Stromal cell of bone marrow (primary cell): Measurements from ENCODE around the gene SDK1.
"Not testable (repeated sequence)": the region's sequence is repeated elsewhere in the genome, so short reads cannot be mapped to it uniquely, and the experiment has no call there.

Experiments
- DNase-seq: peaks from one replicate; pipeline ENCODE4 v3.0.0-alpha.2; 2012; ENCODE audit warnings: low read depth

The SDK1 gene

DNA sequence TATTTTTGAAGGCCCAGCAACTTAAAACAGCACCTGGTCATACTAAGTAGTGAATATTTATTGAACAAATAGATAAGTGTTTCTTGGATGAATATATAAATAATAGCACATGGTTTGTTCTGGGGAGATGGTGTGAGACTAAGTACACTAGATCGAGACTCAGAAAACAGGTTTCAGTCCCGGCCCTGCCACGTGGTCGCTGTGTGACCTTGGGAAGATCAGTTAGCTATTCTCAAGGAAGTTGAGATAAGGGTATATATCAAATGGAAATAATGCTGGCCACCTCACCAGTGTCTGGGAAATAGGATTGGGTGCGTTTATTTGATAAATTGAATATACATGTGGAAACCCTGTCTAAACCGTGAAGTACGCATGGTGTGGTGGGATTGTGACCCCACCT, 354.6 kb downstream of the SDK1 start:
- DNase-seq, result no peak

DNA sequence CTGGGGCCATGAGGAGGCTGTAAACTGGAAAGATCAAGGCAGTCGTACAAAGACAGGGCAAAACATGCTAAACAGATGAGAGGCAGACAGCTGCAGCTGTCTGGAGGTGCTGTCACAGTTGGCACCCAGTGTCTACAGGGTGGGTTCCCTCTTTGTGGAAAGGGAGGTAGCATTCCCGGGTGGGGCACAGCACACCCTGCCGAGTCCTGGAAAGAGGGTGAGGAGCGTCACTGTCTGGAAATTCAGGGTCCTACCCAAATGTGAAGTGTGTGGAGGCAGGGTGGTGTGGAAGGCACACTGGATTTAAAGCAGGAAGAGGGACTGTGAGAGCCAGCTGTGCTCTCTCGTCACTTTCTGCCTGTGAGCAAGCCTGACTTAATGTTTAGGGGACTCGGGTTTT, 356.2 kb downstream of the SDK1 start:
- DNase-seq, result no peak

DNA sequence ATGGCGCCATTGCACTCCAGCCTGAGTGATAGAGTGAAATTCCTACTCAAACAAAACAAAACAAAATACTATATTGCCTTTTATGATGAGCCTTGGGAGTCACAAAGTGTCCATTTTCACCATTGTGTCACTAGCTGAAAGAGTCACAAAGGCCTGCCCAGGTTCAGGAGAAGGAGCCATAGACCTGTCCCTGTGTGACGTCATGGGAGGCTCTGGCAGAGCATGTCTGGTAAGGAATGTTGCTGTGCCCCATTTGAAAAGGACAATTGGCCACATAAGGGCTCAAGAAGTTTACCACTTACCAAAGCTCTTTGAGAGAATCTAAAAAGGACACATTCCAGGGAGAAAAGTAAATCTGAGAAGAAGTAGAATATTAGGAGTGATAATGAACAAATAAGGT, 367.7 kb downstream of the SDK1 start:
- DNase-seq, result no peak

DNA sequence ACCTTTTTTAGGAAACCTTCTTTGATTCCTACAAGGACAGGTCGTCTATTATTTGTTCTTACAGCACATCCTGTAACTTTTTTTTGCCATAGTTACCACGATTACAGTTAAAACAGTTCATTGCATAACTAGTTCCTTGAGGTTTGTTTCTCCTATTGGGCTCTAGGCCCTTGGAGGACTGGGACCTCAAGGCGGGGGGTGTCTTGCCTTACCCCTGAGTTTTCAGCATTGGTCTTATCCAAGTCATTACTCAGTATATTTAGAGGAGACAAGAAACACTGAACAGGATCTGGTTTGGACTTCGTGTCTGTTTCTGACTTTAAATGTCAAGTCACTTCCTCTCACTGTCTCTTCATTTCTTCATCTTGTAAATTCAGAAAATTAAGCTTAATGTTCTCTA, 369.8 kb downstream of the SDK1 start:
- no peak for DNase-seq

DNA sequence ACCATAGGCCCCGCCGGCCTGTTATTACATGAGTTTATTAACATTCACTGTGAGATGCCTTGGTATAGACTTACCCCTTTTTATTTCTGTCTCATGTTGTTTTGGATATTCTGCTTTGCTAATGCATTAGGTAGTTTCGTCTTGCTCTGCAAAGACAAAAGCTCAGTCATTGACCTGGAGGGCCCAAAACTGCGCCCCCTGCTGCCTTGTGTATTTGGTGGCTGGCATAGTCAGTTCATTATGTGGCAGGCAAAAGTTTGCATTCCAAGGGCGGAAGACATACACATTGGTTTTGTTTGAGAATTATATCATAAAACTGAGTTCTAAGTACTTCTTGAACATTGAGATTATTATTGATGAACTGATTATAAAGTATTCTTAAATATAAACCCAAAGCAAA, 372.5 kb downstream of the SDK1 start:
- DNase-seq, result no peak

DNA sequence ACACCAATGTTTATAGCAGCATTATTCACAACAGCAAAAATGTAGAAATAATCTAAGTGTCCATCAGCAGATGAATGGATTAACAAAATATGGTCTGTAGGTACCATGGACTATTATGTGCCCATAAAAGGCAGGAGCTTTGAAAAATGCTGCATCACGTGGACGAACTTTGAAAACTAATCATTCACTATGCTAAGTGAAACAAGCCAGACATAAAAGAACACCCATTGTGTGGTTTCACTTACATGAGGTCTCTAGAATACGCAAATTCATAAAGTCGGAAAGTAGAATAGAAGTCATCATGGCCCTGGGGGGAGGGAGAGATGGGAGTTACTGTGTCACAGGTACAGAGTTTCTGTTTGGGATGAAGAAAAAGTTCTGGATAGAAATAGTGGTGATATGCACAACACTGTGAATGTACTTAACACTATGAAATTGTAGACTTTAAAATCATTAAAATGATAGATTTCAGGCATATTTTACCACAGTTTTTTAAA, 377.3 kb downstream of the SDK1 start:
- no peak for DNase-seq

DNA sequence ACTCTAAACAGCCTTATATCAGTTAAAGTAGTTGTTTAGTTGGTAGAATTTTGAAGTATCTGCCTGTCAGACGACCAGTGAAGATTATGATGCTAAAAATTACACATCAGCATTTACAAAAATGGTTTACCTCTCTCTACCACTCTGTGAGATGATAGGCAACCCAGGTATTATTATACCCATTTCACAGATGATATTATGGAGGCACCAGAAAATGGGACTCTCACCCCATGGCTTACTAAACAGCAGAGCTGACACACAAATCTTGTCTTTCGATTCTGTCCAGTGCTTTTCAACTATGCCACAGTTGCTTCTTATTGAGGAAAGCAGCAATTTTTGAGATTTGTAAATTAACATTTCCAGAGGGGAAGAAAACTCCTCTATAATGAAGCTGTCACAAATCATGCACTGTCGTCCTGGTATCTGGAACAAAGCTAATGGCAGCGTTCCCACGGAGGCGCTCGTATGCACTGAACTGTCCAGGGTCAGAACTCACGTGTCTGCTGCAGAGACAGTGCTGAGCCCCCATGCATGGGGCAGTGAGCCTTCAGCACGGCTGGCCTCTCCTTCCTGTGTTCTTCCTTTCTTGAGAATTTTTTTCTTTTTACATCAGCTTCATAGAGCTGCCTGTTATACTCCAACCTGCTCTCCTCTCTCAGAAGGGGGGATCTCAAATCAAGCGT, 381.1 kb downstream of the SDK1 start:
- DNase-seq, result no peak

DNA sequence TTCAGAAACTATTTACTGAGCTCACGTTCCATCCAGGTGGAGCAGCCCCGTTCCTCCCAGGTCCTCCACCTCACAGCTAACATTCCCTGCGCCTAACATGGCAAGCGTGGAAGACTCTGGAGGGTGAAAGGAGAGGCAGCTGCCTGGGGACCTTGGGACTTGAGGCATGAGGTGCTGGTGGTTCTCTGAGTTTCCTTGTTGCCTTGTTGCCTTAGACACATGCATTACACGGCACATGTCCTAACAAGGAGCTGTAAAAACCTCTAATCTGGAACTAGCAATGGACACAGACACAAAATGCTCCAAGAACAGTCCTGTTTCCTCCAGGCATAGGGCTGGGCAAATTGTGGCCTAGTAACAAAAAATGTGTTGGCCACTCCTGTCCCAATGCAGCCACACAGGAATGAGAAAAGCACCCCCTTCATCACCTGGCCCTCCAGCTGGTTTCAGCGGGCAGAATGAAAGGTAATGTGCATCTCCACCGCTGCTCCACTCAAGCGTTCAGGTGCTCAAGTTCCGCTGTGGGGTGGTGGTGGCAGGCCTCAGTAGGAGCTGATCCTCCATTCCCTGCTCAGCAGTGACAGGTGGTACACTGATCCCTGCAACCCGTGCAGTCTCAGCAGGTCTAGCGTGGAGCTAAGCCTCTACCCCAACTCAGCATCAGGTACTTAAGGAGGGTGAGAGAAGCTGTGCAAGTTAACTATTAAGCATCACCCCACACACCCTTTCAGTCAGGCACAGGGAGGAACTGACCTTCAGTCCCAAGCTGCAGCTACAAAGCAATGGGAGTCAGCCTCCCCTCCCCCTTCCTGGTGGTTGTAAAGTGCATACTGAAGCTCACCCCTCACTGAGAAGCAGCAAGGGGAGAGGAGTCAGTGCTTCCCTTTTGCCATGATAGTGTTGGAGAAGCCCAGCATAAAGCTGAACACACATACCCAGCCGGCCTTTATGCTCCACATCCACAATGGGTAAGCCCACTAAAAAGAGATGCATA, 382.8 kb downstream of the SDK1 start:
- no peak for DNase-seq

DNA sequence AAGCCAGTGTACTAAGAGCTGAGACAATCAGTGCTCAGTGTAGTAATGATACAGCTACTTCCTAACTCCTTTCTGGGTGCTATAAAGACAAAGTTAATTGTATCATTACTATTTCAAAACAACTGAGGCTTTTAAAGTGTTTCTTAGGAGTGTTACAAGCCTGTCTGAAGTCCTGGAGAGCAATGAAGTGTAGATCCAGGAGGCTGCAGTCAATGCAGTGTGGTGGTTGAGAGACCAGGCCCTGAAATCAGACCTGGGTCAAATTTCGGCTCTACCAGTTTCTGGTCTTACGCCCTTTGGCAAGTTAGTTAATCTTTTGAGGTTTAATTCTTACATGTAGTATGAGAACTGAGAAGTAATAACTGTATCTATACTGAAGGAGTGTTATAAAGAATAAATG, 387.0 kb downstream of the SDK1 start:
- DNase-seq, result no peak

DNA sequence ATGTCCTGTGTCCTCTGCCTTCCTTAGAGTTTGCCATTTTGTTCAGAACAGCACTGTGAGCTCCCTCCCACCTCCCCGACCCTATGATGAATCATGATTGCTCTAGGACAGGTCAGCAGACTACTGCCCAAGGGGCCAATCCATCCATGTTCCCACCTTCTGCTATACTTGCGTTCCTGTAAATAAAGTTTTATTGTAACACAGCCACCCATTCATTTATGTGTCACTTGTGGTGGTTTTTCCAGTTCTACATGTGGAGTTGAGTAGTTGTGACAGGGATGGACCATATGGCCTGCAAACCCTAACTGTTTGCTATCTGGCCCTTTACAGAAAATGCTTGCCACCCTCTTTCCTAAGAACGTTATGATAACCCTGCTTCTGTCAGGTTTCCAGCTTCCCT, 387.8 kb downstream of the SDK1 start:
- DNase-seq, result no peak

DNA sequence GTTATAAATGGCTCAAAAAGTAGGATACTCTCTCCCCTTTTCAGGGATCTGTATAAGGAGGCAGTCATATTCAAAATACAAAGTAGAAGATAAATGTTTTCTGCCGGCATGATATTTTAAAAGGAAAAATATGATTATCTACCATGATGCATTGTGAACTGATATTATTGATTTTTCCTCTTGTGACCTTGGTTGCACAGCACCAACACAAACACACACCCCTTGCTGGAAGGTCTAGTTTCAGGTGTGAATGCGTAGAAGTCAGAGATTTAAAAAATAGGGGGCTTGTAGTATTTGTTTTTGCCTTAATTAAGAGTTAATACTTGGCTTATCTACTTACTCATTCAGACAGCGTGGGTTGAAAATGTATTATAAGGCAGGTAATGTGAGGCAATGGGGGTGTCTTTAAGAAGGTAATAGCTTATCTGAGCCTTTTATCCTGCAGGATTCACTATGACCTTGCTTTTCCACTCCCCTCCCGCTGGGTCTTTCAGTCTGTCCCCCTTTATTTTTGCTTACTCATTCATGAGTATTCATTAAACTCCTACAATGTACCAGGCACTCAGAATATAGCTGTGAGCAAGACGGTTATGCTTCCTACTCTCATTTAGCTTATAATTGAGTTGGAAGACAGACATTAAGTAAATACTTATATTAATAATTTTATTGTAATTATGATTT, 390.6 kb downstream of the SDK1 start:
- no peak for DNase-seq

DNA sequence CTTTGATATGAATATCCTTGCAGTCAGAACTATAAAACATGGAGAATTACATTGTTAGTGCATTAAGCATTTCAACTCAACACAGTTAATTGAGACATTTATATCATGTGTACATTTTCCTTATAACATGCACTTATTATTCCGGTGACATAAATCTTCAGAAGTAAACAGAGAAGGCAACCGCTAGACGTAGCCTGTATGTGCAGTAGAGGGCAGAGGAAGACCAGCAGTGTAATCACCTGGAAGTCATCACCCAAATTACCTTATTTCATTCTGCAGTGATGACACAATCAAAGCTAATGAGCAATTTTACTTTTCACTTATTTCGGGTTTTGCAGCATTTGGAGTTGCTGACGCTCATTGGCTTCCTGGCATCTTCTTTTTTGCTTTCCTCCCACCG, 394.6 kb downstream of the SDK1 start:
- DNase-seq, result no peak

DNA sequence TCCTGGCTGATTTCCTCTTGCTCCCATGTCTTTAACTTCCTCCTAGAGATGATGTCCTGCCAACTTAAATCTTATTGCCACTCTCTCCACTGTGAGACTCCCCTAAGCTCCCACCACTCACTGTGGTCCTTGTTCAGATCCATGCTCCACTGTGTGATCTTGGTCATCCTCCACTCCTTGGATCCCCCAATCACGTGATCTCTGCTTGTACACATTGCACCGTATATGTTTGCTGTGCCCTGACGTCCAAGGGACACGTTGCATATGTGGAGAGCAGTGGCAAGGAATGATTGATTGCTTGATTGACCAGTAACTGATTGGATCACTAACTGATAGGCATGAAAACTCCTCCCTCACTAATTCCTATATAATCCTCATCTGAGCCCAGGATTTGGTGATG, 395.1 kb downstream of the SDK1 start:
- DNase-seq, result no peak

DNA sequence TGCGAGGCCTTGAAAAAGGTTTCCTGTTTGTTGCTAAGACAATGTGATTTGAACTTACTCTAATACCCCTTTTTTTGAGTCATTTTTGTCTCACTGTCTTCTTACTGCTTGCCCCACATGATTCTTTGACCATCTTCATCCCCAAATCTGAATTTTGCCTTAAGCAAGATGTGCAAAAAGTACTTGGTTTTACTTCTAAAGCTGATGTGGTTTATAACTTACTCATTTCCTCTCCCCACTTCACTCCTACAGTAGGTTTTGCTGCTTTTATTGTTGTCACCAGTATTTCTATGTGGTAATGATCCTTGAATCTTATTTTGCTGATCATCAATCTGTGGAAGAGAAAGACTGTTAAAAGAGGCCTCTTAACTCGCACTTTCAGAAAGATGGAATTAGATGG, 396.4 kb downstream of the SDK1 start:
- DNase-seq, result no peak

DNA sequence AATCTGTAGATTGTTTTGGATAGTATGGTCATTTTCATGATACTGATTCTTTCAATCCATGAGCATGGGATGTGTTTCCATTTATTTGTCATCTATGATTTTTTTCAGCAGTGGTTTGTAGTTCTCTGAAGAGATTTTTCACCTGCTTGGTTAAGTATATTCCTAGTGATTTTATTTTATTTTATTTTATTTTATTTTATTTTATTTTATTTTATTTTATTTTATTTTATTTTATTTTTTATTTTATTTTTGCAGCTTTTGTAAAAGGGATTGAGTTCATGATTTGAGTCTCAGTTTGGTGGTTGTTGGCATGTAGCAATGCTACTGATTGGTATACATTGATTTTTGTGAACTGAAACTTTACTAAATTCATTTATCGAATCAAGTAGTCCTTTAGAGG, 404.2 kb downstream of the SDK1 start:
- DNase-seq, result no peak

DNA sequence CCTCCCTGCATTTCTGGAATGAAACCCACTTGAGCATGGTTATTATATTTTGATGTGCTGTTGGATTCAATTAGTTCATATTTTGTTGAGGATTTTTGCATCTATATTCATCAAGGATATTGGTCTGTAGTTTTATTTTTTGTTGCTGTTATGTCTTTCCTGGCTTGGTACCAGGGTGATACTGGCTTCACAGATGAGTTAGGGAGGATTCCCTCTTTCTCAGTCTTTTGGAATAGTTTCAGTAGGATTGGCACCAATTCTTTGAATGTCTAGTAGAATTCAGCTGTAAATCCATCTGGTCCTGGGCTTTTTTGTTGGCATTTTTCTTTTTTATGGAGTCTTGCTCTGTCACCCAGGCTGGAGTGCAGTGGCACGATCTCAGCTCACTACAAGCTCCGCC, 405.0 kb downstream of the SDK1 start:
- DNase-seq, result not testable (repeated sequence)

DNA sequence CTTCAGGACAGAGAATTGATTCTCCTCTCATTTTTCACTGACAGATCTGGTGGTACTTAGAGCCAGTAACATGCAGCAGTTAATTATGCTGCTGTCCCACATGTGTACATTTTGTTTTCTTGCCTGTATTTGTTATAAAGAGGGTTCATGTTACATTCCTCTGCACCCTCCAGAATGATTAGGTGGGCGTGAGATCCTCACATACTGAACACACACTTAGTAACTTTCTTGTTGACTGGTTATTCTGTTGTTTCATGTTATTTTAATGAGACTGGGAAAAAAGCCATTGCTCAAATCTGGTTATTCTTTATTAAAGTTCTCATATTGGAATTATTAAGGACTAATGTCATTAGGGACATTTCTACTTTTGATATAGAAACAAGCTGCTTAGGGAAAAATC, 409.1 kb downstream of the SDK1 start:
- DNase-seq, result no peak

DNA sequence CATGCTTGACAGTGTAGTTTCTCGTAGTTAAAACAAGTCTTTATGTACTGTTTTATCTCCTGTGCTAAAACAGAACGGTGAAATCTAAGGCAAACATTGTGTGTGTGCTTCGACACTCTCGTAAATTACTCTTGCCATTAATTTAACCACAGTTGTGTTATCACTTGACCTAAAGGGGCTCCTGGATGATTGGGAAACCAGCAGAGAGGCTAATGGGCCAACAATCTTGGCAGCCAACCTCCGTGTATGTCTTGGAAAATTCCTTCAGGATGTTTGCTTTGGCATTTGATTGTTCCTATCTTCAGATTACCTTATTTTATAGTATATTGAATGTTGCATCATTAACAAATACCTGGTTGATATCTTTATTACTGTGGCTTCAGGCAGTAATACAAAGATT, 409.5 kb downstream of the SDK1 start:
- DNase-seq, result no peak

DNA sequence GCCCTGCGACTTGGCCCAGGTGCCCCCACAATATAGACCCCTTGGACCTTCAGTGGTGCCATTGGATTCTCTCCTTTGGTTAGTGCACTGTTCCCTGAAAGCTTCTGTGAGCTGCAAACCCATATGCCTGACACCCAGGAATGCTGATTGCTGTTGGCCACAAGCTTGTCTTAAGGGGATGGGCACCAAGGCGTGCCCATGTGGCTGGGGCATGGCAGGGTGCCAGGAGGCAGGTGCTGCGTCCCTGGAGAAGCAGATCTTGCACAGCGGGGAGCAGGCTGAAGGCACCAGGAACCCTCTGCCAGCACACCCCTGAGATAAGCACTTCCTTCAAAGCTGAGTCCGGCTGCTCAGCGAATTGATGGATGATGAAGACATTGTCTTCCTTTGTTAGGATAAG, 411.8 kb downstream of the SDK1 start:
- DNase-seq, result no peak

DNA sequence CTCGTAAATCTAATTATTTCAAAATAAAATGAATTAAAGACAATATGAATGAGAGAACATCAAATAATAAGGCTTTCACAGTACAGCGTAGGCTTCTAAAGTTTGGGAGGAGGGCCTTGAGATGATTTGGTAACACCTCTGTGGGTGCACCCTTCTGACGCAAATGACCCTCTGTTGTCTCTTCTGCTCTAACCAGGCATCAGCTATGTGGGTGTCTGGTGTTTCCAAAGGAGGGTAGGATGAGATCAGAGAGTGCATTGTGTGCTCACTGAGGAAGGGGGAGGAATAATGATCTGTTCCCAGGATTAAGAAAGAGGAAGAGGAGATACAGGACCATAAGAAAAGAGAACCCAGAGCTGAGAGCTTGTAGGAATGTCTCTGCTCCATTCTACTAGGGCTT, 420.4 kb downstream of the SDK1 start:
- no peak for DNase-seq

DNA sequence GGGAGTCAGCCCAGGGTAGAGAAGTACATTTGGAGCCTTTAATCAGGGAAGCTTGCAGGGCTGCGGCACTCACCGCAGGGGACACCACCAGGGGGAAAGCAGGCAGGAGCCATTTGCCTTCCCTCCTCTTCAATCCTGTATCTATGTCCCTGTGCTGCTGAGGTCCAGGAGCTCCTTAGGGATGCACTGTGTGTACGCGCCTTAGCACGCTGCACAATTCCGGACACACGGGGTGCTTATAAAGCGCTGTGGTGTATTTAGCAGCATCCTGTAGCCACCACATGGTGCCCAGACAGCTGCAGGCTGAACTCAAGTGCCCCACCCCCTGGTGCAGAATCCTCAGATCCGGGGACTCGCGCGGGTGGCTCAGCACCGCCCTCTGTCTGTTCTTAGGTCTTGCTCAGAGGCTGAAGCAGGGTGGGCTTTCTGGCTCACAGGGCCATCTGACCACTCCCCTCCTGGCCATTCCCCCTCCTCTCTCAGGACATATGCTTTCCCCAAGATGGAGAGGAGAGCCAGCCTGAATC, 421.4 kb downstream of the SDK1 start:
- DNase-seq, result no peak
